RPMI7951 (cell line): ENCODE data around the gene GOLGA8R. TPM values are rescaled to one million over a fixed set of nuclear protein-coding genes. Genes with fewer than 3 reads are reported as not detected.

Experiments used
- total RNA-seq: library from RNA; depleted of rRNA; stranded (reverse); fragments of >200 nt; shearing (Covaris generic); gene quantifications from 2 replicates; pipeline ENCODE4 v1.2.3, GENCODE V29; 2014; rRNA removed

The GOLGA8R gene
- total RNA-seq, 1 experiment from 2014 or later: 0.24 TPM

Other genes starting within 250 kb of the GOLGA8R start
- not detected in 2 replicates for gene CHRFAM7A, start 20.7 kb downstream of the GOLGA8R start, total RNA-seq
- not detected in 2 replicates for gene GOLGA8Q, start 137.8 kb upstream of the GOLGA8R start, total RNA-seq
- gene GOLGA8H, start 189.8 kb upstream of the GOLGA8R start, total RNA-seq: not detected in 2 replicates